IMR-90 (cell line): ENCODE results near the gene KANSL1L. TPM values are rescaled to one million over a fixed set of nuclear protein-coding genes. Genes with fewer than 3 reads are reported as not detected.

Experiments
- ATAC-seq: fragments of 200-7000 bp; cut with Tn5 transposase; 2 replicates; pipeline ENCODE4 v1.9.1; 2020; ENCODE audit warnings: low read depth, mild to moderate bottlenecking, moderate library complexity
- BruUV-seq: library from RNA; stranded (reverse); fragments of 400-500 nt; replicated peaks from 2 replicates; lab custom pipeline; 2021; lab: Mats Ljungman, UMichigan
- CTCF ChIA-PET: fragments of 300-600 bp; formaldehyde crosslinking; extraction: SDS; loops from one replicate; lab custom pipeline; 2021; ENCODE audit warnings: antibody characterized with exemption; lab: Yijun Ruan, JAX
- POLR2A ChIA-PET: fragments of 300-600 bp; sonication (Branson Sonifier 250); formaldehyde crosslinking; loops from one replicate; lab custom pipeline; 2022; ENCODE audit warnings: antibody characterized with exemption; ENCODE audit not compliant: unreplicated experiment; lab: Charles Lee
- DNase-seq: peaks from one replicate; pipeline ENCODE4 v3.0.0; 2013
- H2AFZ ChIP-seq: replicated peaks from 2 replicates; pipeline ENCODE3; 2013; ENCODE audit warnings: low read length, mild to moderate bottlenecking; ENCODE audit not compliant: poor library complexity
- H2AK5ac ChIP-seq: 2 replicates; pipeline ENCODE4 v1.6.1; 2013; ENCODE audit warnings: low read depth, low read length, inconsistent platforms
- H2AK9ac ChIP-seq: replicated peaks from 2 replicates; pipeline ENCODE3; 2013; ENCODE audit warnings: mild to moderate bottlenecking, low read depth, low read length, moderate library complexity; ENCODE audit not compliant: poor library complexity
- H2BK120ac ChIP-seq: 2 replicates; pipeline ENCODE4 v1.6.1; 2013; ENCODE audit warnings: low read depth, low read length, inconsistent platforms
- H2BK15ac ChIP-seq: 3 replicates; pipeline ENCODE4 v1.6.1; 2013; ENCODE audit warnings: low read depth, low read length, inconsistent platforms
- H2BK20ac ChIP-seq: 2 replicates; pipeline ENCODE4 v1.6.1; 2013; ENCODE audit warnings: low read depth, mild to moderate bottlenecking, inconsistent platforms, low read length, moderate library complexity
- H2BK5ac ChIP-seq: 2 replicates; pipeline ENCODE4 v1.6.1; 2013; ENCODE audit warnings: mild to moderate bottlenecking, low read depth, low read length, inconsistent platforms; ENCODE audit not compliant: poor library complexity, severe bottlenecking
- H3K14ac ChIP-seq: replicated peaks from 2 replicates; pipeline ENCODE4 v1.6.1; 2013; ENCODE audit warnings: low read depth, low read length, inconsistent platforms
- H3K18ac ChIP-seq: 2 replicates; pipeline ENCODE4 v1.6.1; 2013; ENCODE audit warnings: low read depth, low read length, control low read depth
- H3K23ac ChIP-seq: 2 replicates; pipeline ENCODE4 v1.6.1; 2013; ENCODE audit warnings: low read depth, low read length, inconsistent platforms
- H3K27ac ChIP-seq: 2 replicates; pipeline ENCODE4 v1.5.1; 2013; ENCODE audit warnings: mild to moderate bottlenecking, control low read depth, low read length; ENCODE audit not compliant: insufficient read depth
- H3K27me3 ChIP-seq: 2 replicates; pipeline ENCODE4 v1.6.1; 2013; ENCODE audit warnings: low read length; ENCODE audit not compliant: control insufficient read depth, insufficient read depth
- H3K36me3 ChIP-seq: 2 replicates; pipeline ENCODE4 v1.6.1; 2013; ENCODE audit warnings: low read length, mixed read lengths; ENCODE audit not compliant: control insufficient read depth, insufficient read depth
- H3K4ac ChIP-seq: 2 replicates; pipeline ENCODE4 v1.6.1; 2013; ENCODE audit warnings: low read depth, low read length, inconsistent platforms
- H3K4me1 ChIP-seq: 2 replicates; pipeline ENCODE4 v1.6.1; 2013; ENCODE audit warnings: low read length, mixed read lengths; ENCODE audit not compliant: control insufficient read depth, insufficient read depth
- H3K4me2 ChIP-seq: 2 replicates; pipeline ENCODE4 v1.6.1; 2013; ENCODE audit warnings: low read depth, mild to moderate bottlenecking, control low read depth, low read length, moderate library complexity
- H3K4me3 ChIP-seq: 2 replicates; pipeline ENCODE4 v1.5.1; 2013; ENCODE audit warnings: low read depth, mild to moderate bottlenecking, control low read depth, low read length, moderate library complexity; ENCODE audit not compliant: insufficient read depth
- H3K56ac ChIP-seq: 2 replicates; pipeline ENCODE4 v1.6.1; 2013; ENCODE audit warnings: low read length, inconsistent platforms; ENCODE audit not compliant: insufficient read depth; ENCODE audit errors: extremely low read depth
- H3K79me1 ChIP-seq, 2 experiments: 2 replicates each; pipeline ENCODE4 v1.6.1; 2013; ENCODE audit warnings: low read length in 2 of 2, inconsistent platforms in 1 of 2, low read depth in 1 of 2
- H3K9ac ChIP-seq: 2 replicates; pipeline ENCODE4 v1.6.1; 2013; ENCODE audit warnings: low read depth, low read length, control low read depth
- H3K9me1 ChIP-seq: 2 replicates; pipeline ENCODE4 v1.6.1; 2013; ENCODE audit warnings: low read length, inconsistent platforms; ENCODE audit not compliant: insufficient read depth
- H3K9me3 ChIP-seq: 2 replicates; pipeline ENCODE4 v1.6.1; 2013; ENCODE audit warnings: low read length; ENCODE audit not compliant: control insufficient read depth, insufficient read depth
- H4K20me1 ChIP-seq: 2 replicates; pipeline ENCODE4 v1.6.1; 2013; ENCODE audit warnings: low read length, inconsistent platforms; ENCODE audit not compliant: insufficient read depth
- H4K5ac ChIP-seq: 2 replicates; pipeline ENCODE4 v1.6.1; 2013; ENCODE audit warnings: mild to moderate bottlenecking, low read depth, low read length, control low read depth
- H4K8ac ChIP-seq, 2 experiments: 2 replicates each; pipeline ENCODE4 v1.6.1; 2013; ENCODE audit warnings: low read depth in 2 of 2, low read length in 2 of 2, control low read depth in 1 of 2, inconsistent platforms in 1 of 2
- H4K91ac ChIP-seq: 2 replicates; pipeline ENCODE4 v1.6.1; 2013; ENCODE audit warnings: low read depth, low read length, inconsistent platforms; ENCODE audit not compliant: insufficient read depth
- BHLHE40 ChIP-seq: fragments of 150-350 bp; IDR thresholded peaks from 2 replicates; pipeline ENCODE4 v1.6.1; 2016; ENCODE audit warnings: mild to moderate bottlenecking, low read depth, low read length
- CEBPB ChIP-seq: IDR thresholded peaks from 2 replicates; pipeline ENCODE4 v1.6.1; 2012; ENCODE audit warnings: low read depth, low read length, improper control_type of control experiment
- CHD1 ChIP-seq: IDR thresholded peaks from 2 replicates; pipeline ENCODE4 v1.6.1; 2012; ENCODE audit warnings: low read depth, low read length, improper control_type of control experiment
- FOS ChIP-seq: fragments of 150-350 bp; IDR thresholded peaks from 2 replicates; pipeline ENCODE4 v1.6.1; 2016; ENCODE audit warnings: low read depth, low read length
- MAFK ChIP-seq: IDR thresholded peaks from 2 replicates; pipeline ENCODE4 v1.6.1; 2012; ENCODE audit warnings: low read depth, low read length, improper control_type of control experiment
- MAZ ChIP-seq: IDR thresholded peaks from 2 replicates; pipeline ENCODE4 v1.6.1; 2012; ENCODE audit warnings: low read depth, mild to moderate bottlenecking, low read length, improper control_type of control experiment, moderate library complexity, borderline replicate concordance
- MXI1 ChIP-seq: IDR thresholded peaks from 2 replicates; pipeline ENCODE4 v1.6.1; 2012; ENCODE audit warnings: low read depth, mild to moderate bottlenecking, low read length, moderate library complexity, borderline replicate concordance
- NFE2L2 ChIP-seq: fragments of 150-350 bp; IDR thresholded peaks from 2 replicates; pipeline ENCODE4 v1.6.1; 2016; ENCODE audit warnings: low read depth, mild to moderate bottlenecking, low read length
- POLR2A ChIP-seq: IDR thresholded peaks from 2 replicates; pipeline ENCODE4 v1.6.1; 2012; ENCODE audit warnings: mild to moderate bottlenecking, low read depth, low read length
- RAD21 ChIP-seq: IDR thresholded peaks from 2 replicates; pipeline ENCODE4 v1.6.1; 2012; ENCODE audit warnings: low read length, improper control_type of control experiment
- RCOR1 ChIP-seq: IDR thresholded peaks from 2 replicates; pipeline ENCODE4 v1.6.1; 2012; ENCODE audit warnings: mild to moderate bottlenecking, low read length, improper control_type of control experiment; ENCODE audit not compliant: insufficient replicate concordance
- RFX5 ChIP-seq: IDR thresholded peaks from 2 replicates; pipeline ENCODE4 v1.8.0; 2012; ENCODE audit warnings: low read depth, mild to moderate bottlenecking, low read length, moderate library complexity
- SMC3 ChIP-seq: fragments of 150-350 bp; IDR thresholded peaks from 2 replicates; pipeline ENCODE4 v1.6.1; 2016; ENCODE audit warnings: low read depth, mild to moderate bottlenecking, antibody characterized with exemption, low read length, moderate library complexity
- WGBS, 2 experiments: methylation state at CpG; one replicate each; pipeline versions ENCODE4 v1.1.5 to v1.1.7; 2013; ENCODE audit warnings: missing lambda C conversion rate in 2 of 2; ENCODE audit not compliant: insufficient read length in 1 of 2; ENCODE audit errors: extremely low coverage in 2 of 2; 5-methylcytosine and 5-hydroxymethylcytosine counted together
- dilution Hi-C: fragments of 300-500 bp; cut with HindIII; formaldehyde crosslinking; loops from one replicate; pipeline ENCODE4 v1.14.3; 2018; ENCODE audit warnings: low sequenced_read_pairs; ENCODE audit not compliant: unreplicated experiment
- in situ Hi-C: fragments of 300-500 bp; cut with MboI; formaldehyde crosslinking; loops from 3 replicates; pipeline ENCODE4 v1.14.3; 2019; ENCODE audit warnings: low sequenced_read_pairs, inconsistent platforms, mixed read lengths
- intact Hi-C: fragments of 100-400 bp; cut with micrococcal nuclease; formaldehyde crosslinking; loops from 2 replicates; pipeline ENCODE4 v1.10.0; 2022
- polyA plus RNA-seq, 3 experiments: library from polyadenylated mRNA; depleted of rRNA; stranded (reverse); fragments of >200 nt; gene quantifications; 2 replicates each; pipeline ENCODE4 v1.2.3, GENCODE V29; 2012; ENCODE audit warnings: low replicate concordance in 1 of 3
- total RNA-seq: library from RNA; depleted of rRNA; stranded (reverse); fragments of >200 nt; gene quantifications from 2 replicates; pipeline ENCODE4 v1.2.3, GENCODE V29; 2012
- TF ChIP-seq, protein P1 (sequence below): conservative IDR thresholded peaks from 2 replicates; pipeline ENCODE4 v1.5.1; 2012; ENCODE audit warnings: mild to moderate bottlenecking, low read depth, low read length, improper control_type of control experiment
- TF ChIP-seq, protein P2 (sequence below): fragments of 150-350 bp; IDR thresholded peaks from 2 replicates; pipeline ENCODE4 v1.6.1; 2016; ENCODE audit warnings: low read depth, mild to moderate bottlenecking, low read length, moderate library complexity, borderline replicate concordance
- TF ChIP-seq, protein P3 (sequence below): fragments of 150-350 bp; IDR thresholded peaks from 2 replicates; pipeline ENCODE4 v1.6.1; 2017; ENCODE audit warnings: mild to moderate bottlenecking, antibody characterized with exemption, low read length, low read depth

KANSL1L gene
- total and polyA plus RNA-seq, 2 of the 4 experiments (the other 2 are of a cell fraction), result 3.1 to 7.2 TPM

DNA sequence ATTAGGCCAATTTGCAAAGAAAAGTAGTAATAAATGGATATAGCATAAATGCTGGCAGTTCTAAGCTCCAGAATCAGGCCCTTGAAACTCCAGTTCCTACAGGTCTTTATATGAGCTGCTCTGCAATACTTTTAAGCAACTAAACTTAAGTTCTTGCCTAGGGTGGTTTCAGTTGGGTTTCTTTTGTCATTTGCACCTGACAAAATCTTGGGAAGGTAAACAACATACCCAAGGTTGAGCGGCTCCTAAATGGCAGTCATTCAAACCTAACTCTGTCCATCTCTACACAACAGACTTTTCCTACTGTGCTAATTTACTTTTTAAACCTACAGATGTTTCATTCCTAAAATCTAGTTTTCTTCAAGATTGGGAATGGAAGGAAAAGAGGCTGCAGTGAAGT is 9.3 kb upstream of the KANSL1L start:
- H2BK5ac ChIP-seq, result no peak overlapping the region
- TF ChIP-seq RFX5 (no peak), CHD1 (no peak), NFE2L2 (no peak), RCOR1 (no peak), MAFK (no peak), CEBPB (no peak), RAD21 (no peak), POLR2A (no peak), FOS (no peak), BHLHE40 (no peak), SMC3 (no peak), MAZ (no peak), MXI1 (no peak)
- TF ChIP-seq, protein P1, sequence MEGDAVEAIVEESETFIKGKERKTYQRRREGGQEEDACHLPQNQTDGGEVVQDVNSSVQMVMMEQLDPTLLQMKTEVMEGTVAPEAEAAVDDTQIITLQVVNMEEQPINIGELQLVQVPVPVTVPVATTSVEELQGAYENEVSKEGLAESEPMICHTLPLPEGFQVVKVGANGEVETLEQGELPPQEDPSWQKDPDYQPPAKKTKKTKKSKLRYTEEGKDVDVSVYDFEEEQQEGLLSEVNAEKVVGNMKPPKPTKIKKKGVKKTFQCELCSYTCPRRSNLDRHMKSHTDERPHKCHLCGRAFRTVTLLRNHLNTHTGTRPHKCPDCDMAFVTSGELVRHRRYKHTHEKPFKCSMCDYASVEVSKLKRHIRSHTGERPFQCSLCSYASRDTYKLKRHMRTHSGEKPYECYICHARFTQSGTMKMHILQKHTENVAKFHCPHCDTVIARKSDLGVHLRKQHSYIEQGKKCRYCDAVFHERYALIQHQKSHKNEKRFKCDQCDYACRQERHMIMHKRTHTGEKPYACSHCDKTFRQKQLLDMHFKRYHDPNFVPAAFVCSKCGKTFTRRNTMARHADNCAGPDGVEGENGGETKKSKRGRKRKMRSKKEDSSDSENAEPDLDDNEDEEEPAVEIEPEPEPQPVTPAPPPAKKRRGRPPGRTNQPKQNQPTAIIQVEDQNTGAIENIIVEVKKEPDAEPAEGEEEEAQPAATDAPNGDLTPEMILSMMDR, result no peak
- TF ChIP-seq, protein P2, sequence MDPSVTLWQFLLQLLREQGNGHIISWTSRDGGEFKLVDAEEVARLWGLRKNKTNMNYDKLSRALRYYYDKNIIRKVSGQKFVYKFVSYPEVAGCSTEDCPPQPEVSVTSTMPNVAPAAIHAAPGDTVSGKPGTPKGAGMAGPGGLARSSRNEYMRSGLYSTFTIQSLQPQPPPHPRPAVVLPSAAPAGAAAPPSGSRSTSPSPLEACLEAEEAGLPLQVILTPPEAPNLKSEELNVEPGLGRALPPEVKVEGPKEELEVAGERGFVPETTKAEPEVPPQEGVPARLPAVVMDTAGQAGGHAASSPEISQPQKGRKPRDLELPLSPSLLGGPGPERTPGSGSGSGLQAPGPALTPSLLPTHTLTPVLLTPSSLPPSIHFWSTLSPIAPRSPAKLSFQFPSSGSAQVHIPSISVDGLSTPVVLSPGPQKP, result no peak
- TF ChIP-seq, protein P3, sequence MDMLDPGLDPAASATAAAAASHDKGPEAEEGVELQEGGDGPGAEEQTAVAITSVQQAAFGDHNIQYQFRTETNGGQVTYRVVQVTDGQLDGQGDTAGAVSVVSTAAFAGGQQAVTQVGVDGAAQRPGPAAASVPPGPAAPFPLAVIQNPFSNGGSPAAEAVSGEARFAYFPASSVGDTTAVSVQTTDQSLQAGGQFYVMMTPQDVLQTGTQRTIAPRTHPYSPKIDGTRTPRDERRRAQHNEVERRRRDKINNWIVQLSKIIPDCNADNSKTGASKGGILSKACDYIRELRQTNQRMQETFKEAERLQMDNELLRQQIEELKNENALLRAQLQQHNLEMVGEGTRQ, result no peak
- H2BK15ac ChIP-seq, result no peak overlapping the region
- H4K91ac ChIP-seq, result no peak overlapping the region
- no peaks in the 10 kb centered on the region for H3K79me1 ChIP-seq
- dilution Hi-C loops, result no loop called here
- no TSS peak for BruUV-seq
- H3K36me3 ChIP-seq, result no peaks in the 10 kb centered on the region
- WGBS, 2 experiments, result no CpG with 5 or more reads among the region's 1 CpG
- no peaks in the 10 kb centered on the region for H3K9me3 ChIP-seq
- H3K18ac ChIP-seq, result no peak overlapping the region
- H3K4me3 ChIP-seq, result no peak overlapping the region
- no peak overlapping the region for H3K4me2 ChIP-seq
- H3K9ac ChIP-seq, result no peak overlapping the region
- H4K5ac ChIP-seq, result no peak overlapping the region
- no peaks in the 10 kb centered on the region for H3K9me1 ChIP-seq
- ATAC-seq, result no peak
- no peaks in the 10 kb centered on the region for H3K4me1 ChIP-seq
- no peak overlapping the region for H3K27ac ChIP-seq
- DNase-seq, result no peak
- no peak overlapping the region for H2AFZ ChIP-seq
- H2BK120ac ChIP-seq, result no peak overlapping the region
- POLR2A ChIA-PET, result no interaction called here
- H2AK5ac ChIP-seq, result no peak overlapping the region
- H2AK9ac ChIP-seq, result no peak overlapping the region
- peaks cover 6% of the 10 kb centered on the region for H3K27me3 ChIP-seq
- H3K56ac ChIP-seq, result no peak overlapping the region
- in situ Hi-C loops, result no loop called here
- no peak overlapping the region for H2BK20ac ChIP-seq
- intact Hi-C loops, result no loop called here
- H4K20me1 ChIP-seq, result no peaks in the 10 kb centered on the region
- H3K14ac ChIP-seq, result no peak overlapping the region
- H3K23ac ChIP-seq, result no peak overlapping the region
- no peak overlapping the region for H3K4ac ChIP-seq
- no peak overlapping the region for H4K8ac ChIP-seq
- CTCF ChIA-PET, result no interaction called here
